Upper lobe of left lung (tissue), 6 donors: ENCODE results near the gene SVOP. TPM values are rescaled to one million over a fixed set of nuclear protein-coding genes. Genes with fewer than 3 reads are reported as not detected.
A peak's percentile ranks its signal among the peaks of the same experiment; 100 is the strongest.

Source experiments
- ATAC-seq, 2 donors: fragments of 200-7000 bp; cut with Tn5 transposase; one replicate each; pipeline ENCODE4 v1.9.1; 2022; ENCODE audit warnings: mild to moderate bottlenecking in 2 of 2, moderate library complexity in 2 of 2; ENCODE audit not compliant: low FRiP score in 2 of 2
- DNase-seq, 2 donors: peaks; one replicate each; pipeline ENCODE4 v3.0.0-alpha.2; 2019 to 2020
- H3K27ac ChIP-seq, 4 donors: fragments of 200-600 bp; sonication (generic); one replicate each; pipeline ENCODE4 v1.5.1; 2016 to 2019
- H3K27me3 ChIP-seq, 4 donors: fragments of 200-600 bp; sonication (generic); one replicate each; pipeline ENCODE4 v1.5.1; 2017 to 2019
- H3K36me3 ChIP-seq, 4 donors: fragments of 200-600 bp; sonication (generic); one replicate each; pipeline ENCODE4 v1.5.1; 2016 to 2019
- H3K4me1 ChIP-seq, 4 donors: fragments of 200-600 bp; sonication (generic); one replicate each; pipeline ENCODE4 v1.5.1; 2018 to 2019
- H3K4me3 ChIP-seq, 4 donors: fragments of 200-600 bp; sonication (generic); one replicate each; pipeline ENCODE4 v1.5.1; 2017 to 2019; ENCODE audit warnings: mild to moderate bottlenecking in 2 of 4, moderate library complexity in 1 of 4
- H3K9me3 ChIP-seq, 4 donors: fragments of 200-600 bp; sonication (generic); one replicate each; pipeline ENCODE4 v1.5.1; 2018 to 2019
- CTCF ChIP-seq, 6 experiments: fragments of 450-650 bp in 4 of 6; fragments of 200-600 bp in 2 of 6; sonication (generic) in 2 of 6; IDR thresholded peaks; one replicate each; pipeline ENCODE4 v1.5.1; 2016 to 2019; ENCODE audit warnings: antibody characterized with exemption in 6 of 6
- EP300 ChIP-seq, 4 donors: sonication (generic); formaldehyde crosslinking; IDR thresholded peaks; one replicate each; pipeline ENCODE4 v1.5.1; 2017; ENCODE audit warnings: antibody characterized with exemption in 4 of 4, control low read depth in 2 of 4
- POLR2A ChIP-seq, 4 donors: fragments of 450-650 bp; IDR thresholded peaks; one replicate each; pipeline ENCODE4 v1.5.1; 2016 to 2017; ENCODE audit warnings: antibody characterized with exemption in 4 of 4, mild to moderate bottlenecking in 2 of 4
- POLR2AphosphoS5 ChIP-seq, 2 donors: sonication (generic); formaldehyde crosslinking; IDR thresholded peaks; one replicate each; pipeline ENCODE4 v1.5.1; 2017; ENCODE audit warnings: antibody characterized with exemption in 2 of 2
- WGBS, 2 donors: methylation state at CpG; one replicate each; pipeline ENCODE4 v1.1.5; 2017 to 2018; 5-methylcytosine and 5-hydroxymethylcytosine counted together
- total RNA-seq, 6 donors: library from RNA; depleted of rRNA in 4 of 6; stranded (reverse); fragments of >200 nt in 4 of 6; gene quantifications; one replicate each; pipeline versions ENCODE4 v1.1.0 to v1.2.1, GENCODE V29; 2016 to 2021
- donor health status: DM: no; HTN: no; CAD: no; lungs with moderate emphysema.
- donor health status: DM: no; HTN: yes; CAD: no; lungs with severe emphysema.

Gene SVOP
- total RNA-seq, 6 donors from 2014 or later = not detected

GRCh38 chr12:108915632-108916133 is 105.2 kb downstream of the SVOP start:
- H3K4me3 ChIP-seq = no peak overlapping the region
- peak in 1 of 2 donors; percentile 75 for DNase-seq
- H3K36me3 ChIP-seq = no peaks in the 10 kb centered on the region
- no peak overlapping the region for H3K27ac ChIP-seq
- TF ChIP-seq EP300 (IDR thresholded peaks at IDR 0.05) (no peak), POLR2A (IDR thresholded peaks at IDR 0.05) (no peak), CTCF (IDR thresholded peaks at IDR 0.05) (no peak), POLR2AphosphoS5 (IDR thresholded peaks at IDR 0.05) (no peak)
- H3K4me1 ChIP-seq = peaks cover 0 to 7% (median 0%) of the 10 kb centered on the region in 4 donors
- H3K9me3 ChIP-seq = peaks cover 0 to 7% (median 2%) of the 10 kb centered on the region in 4 donors
- no peak for ATAC-seq
- WGBS, 2 donors = 76 to 90% methylated on average over 7 to 15 of the region's 15 CpGs
- no peaks in the 10 kb centered on the region for H3K27me3 ChIP-seq

GRCh38 chr12:108914121-108914531 is 106.7 kb downstream of the SVOP start:
- WGBS, 2 donors = 27 to 31% methylated on average over 4 of the region's 4 CpGs
- Histone ChIP-seq H3K4me3 (no peak overlapping the region), H3K9me3 (no peaks in the 10 kb centered on the region), H3K36me3 (no peaks in the 10 kb centered on the region), H3K27me3 (no peaks in the 10 kb centered on the region), H3K4me1 (peaks cover 0 to 7% (median 0%) of the 10 kb centered on the region in 4 donors), H3K27ac (peak overlapping the region in 3 of 4 donors; percentile 33 to 56 (median 35))
- ATAC-seq = peak in 1 of 2 donors; percentile 72
- no peak for DNase-seq
- TF ChIP-seq POLR2AphosphoS5 (IDR thresholded peaks at IDR 0.05) (no peak), CTCF (IDR thresholded peaks at IDR 0.05) (no peak), POLR2A (IDR thresholded peaks at IDR 0.05) (no peak), EP300 (IDR thresholded peaks at IDR 0.05) (no peak)

- no peak overlapping the region for H3K27ac ChIP-seq
- H3K27me3 ChIP-seq = no peaks in the 10 kb centered on the region
- peak in 1 of 2 donors; percentile 52 for DNase-seq
- no peaks in the 10 kb centered on the region for H3K36me3 ChIP-seq
- ATAC-seq = no peak
- H3K4me3 ChIP-seq = no peak overlapping the region
- H3K9me3 ChIP-seq = no peaks in the 10 kb centered on the region
- peaks cover 0 to 11% (median 0%) of the 10 kb centered on the region in 4 donors for H3K4me1 ChIP-seq
- WGBS, 2 donors = 94 to 100% methylated on average over 2 to 9 of the region's 9 CpGs
- TF ChIP-seq POLR2AphosphoS5 (IDR thresholded peaks at IDR 0.05) (no peak), POLR2A (IDR thresholded peaks at IDR 0.05) (no peak), EP300 (IDR thresholded peaks at IDR 0.05) (no peak), CTCF (IDR thresholded peaks at IDR 0.05) (no peak)
Observed at GRCh38 chr12:108912361-108912760, 108.5 kb downstream of the SVOP start.

DNA sequence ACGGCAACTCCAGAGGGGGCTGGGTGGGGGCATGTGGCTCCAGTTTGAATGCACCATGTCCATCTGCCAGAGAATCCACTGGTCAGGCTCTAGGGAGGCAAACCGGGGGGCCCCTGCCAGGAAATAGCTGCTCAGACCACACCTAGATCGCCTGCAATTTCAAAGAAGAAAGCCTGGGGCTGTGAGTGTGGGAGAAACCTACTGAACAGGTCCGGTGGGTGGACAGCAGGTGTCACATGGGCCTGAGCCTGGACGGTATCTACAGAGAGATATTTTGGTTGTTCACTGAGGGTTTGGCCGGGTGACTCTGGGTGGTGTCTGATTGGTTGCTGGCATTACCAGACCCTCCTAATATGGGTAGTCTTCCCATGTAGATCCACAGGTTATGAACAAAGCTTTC is 109.0 kb downstream of the SVOP start:
- Histone ChIP-seq H3K36me3 (no peaks in the 10 kb centered on the region), H3K4me1 (peaks cover 0 to 11% (median 0%) of the 10 kb centered on the region in 4 donors), H3K27me3 (no peaks in the 10 kb centered on the region), H3K4me3 (no peak overlapping the region), H3K9me3 (no peaks in the 10 kb centered on the region), H3K27ac (no peak overlapping the region)
- ATAC-seq = no peak
- TF ChIP-seq EP300 (IDR thresholded peaks at IDR 0.05) (no peak), POLR2AphosphoS5 (IDR thresholded peaks at IDR 0.05) (no peak), CTCF (IDR thresholded peaks at IDR 0.05) (no peak), POLR2A (IDR thresholded peaks at IDR 0.05) (no peak)
- DNase-seq = no peak
- 74% methylated on average over 6 of the region's 6 CpGs; no CpG with 5 or more reads in 1 of the 2 donors for WGBS, 2 donors

GRCh38 chr12:108910336-108910735 is 110.5 kb downstream of the SVOP start:
- ATAC-seq = no peak
- no peak for DNase-seq
- WGBS, 2 donors = 76 to 84% methylated on average over 5 of the region's 5 CpGs

More at GRCh38 chr12:108910336-108910735, 110.5 kb downstream of the SVOP start:
- no peaks in the 10 kb centered on the region for H3K9me3 ChIP-seq
- H3K4me3 ChIP-seq = no peak overlapping the region
- H3K36me3 ChIP-seq = no peaks in the 10 kb centered on the region
- H3K4me1 ChIP-seq = peaks cover 0 to 11% (median under 1%) of the 10 kb centered on the region in 4 donors
- H3K27ac ChIP-seq = no peak overlapping the region
- no peaks in the 10 kb centered on the region for H3K27me3 ChIP-seq
- no peak for TF ChIP-seq POLR2A (IDR thresholded peaks at IDR 0.05)
- no peak for TF ChIP-seq POLR2AphosphoS5 (IDR thresholded peaks at IDR 0.05)
- TF ChIP-seq EP300 (IDR thresholded peaks at IDR 0.05) = no peak
